AG10803 (cell line): Measurements from ENCODE around the gene POLR2J2.
"Not testable (repeated sequence)": the region's sequence is repeated elsewhere in the genome, so short reads cannot be mapped to it uniquely, and the experiment has no call there.

Experiments used
- DNase-seq: peaks from one replicate; pipeline ENCODE4 v3.0.0; 2010; ENCODE audit warnings: low read depth
- H3K4me3 ChIP-seq: 2 replicates; pipeline ENCODE4 v1.5.1; 2011; ENCODE audit warnings: mild to moderate bottlenecking, low read length, control low read depth

The POLR2J2 gene

DNA sequence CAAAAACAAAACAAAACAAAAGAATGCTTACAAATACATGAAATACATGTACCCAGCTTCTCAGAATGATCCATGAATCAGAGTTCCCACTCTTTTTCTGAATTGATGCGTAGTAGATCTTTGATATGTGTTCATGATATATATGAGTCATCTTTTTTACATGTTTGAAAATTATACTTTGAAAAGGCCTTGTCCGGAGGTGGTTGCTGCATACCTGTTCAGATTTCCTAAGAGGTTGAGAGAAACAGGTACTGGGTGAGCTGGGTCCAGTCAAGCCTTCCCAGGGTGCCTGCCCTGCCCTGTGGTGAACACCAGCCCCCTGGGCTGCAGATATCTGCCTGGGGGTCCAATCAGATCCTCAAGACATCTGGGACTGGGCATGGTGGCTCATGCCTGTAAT, 4.1 kb upstream of the POLR2J2 start:
- not testable (repeated sequence) for H3K4me3 ChIP-seq, DNase-seq

DNA sequence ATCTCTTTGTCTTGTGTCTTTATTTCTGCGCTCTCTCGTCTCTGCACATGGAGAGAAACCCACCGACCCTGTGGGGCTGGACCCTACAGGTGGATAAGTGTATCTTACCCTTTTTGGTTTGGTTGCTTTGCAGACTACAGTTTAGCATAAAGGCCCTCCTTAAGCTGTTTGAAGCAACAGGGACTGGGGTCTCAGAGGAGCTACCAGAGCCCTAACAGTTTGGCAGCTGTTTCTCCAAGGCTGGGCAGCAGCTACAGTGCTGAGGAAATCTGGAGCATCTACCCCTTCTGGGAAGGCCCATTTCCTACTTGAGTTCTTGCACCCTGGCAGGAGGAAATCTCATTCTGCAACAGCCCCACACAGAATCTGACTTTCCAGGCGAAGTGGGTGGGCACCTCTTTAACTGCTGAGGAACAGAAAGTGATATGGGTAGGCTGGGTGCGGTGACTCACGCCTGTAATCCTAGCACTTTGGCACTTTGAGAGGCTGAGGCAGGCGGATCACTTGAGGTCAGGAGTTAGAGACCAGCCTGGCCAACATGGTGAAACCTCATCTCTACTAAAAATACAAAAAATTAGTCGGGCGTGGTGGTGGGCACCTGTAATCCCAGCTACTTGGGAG, 2.1 kb upstream of the POLR2J2 start:
- DNase-seq, result not testable (repeated sequence)

DNA sequence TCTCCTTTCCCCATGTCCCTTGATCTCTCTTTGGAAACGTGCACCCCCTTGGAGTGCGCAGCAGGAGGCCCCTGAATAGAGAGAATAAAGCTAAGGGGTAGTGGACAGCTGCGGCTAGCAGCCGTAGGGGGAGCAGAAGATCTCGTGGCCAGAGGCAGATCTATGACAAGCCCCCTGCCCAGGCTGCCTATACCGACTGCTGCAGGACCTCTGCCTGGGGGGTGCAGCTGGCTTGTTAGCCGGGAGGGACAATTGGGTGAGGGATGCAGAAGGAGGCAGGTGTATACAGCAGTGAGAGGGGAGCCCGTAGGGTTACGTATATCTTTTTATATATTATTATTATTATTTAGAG, 469 bp upstream of the POLR2J2 start:
- DNase-seq, H3K4me3 ChIP-seq: not testable (repeated sequence)

More for the DNA sequence above, 2.1 kb upstream of the POLR2J2 start:
- not testable (repeated sequence) for H3K4me3 ChIP-seq

DNA sequence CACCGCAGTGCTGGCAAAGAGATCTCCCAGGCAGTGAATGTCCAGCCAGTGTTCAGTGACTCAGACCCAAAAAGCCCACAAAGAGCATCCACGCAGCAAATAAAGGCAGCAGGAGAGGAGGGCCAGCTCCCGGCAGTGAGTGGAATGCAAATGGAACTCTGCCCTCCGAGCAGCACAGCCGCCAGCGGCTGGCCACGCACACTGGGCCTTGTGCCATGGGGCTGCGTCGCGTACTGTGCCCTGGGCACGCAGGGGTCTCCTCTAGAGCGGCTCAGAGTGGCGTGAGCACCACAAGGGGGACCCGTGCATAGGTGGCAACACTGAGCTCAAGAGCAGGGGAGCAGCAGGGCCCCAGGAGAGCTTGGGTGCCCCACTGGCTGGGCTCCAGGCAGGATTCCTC, 3.9 kb downstream of the POLR2J2 start:
- H3K4me3 ChIP-seq, DNase-seq: not testable (repeated sequence)

DNA sequence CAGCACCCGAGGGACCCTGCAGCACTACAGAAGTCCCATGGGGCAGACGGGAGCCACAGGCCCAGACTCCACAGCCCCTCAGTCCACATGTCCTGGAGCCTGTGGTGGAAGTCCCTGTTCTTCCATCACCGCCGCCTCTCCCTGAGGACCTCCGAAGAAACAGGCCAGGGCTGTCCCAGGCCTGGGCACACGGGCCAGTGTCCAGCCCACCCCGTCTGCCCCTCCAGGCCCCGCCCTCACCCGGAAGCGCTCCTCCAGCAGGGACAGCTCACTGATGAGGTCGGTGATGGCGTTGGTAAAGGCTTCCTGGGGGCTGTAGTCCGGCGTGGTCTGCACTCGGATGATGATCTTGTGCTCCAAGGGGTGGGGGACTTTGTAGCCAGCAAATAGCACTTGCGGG, 4.6 kb downstream of the POLR2J2 start:
- not testable (repeated sequence) for H3K4me3 ChIP-seq, DNase-seq

DNA sequence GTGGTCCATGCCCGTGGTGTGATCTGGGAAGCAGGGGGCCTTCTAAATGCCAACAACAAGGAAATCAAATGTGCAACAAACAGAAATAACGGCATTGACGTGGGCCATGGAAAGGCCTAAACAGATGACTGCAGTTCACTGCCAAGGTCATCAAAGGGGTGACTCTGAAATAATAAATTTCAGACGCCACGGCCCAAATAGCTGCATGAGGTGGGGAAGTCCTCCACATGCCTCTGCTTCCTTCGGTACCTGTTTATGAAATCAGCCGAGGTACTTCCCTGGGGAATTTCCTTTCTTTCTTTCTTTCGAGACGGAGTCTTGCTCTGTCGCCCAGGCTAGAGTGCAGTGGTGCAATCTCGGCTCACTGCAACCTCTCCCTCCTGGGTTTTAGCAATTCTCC, 6.7 kb downstream of the POLR2J2 start:
- DNase-seq, result not testable (repeated sequence)

DNA sequence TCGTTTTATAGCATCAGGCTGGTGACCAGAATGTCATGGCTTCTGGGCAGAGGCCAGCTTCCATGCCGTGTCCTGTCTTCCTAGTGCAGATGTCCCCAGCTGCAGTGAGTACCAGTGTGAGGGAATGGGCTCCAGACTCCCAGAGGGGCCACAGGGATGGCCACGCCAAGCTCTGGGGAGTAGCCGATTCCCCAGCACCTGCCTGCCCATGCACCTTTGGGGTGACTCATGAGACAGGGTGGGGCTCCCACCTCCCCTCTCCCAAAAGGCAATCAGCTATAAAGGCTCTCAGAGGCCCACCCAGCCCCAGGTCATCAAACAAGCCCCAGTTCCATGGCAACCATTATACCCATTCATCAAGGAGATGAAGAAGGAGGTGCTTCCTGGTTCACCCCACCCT, 21.5 kb downstream of the POLR2J2 start, which contains the start of gene SPDYE2B:
Gene SPDYE2B (plus strand): TSS at position 396 of the 400 bp plus-strand sequence. CDS start 2,030 bp downstream, outside the sequence.
- H3K4me3 ChIP-seq, DNase-seq: not testable (repeated sequence)

More for the DNA sequence above, 6.7 kb downstream of the POLR2J2 start:
- not testable (repeated sequence) for H3K4me3 ChIP-seq

DNA sequence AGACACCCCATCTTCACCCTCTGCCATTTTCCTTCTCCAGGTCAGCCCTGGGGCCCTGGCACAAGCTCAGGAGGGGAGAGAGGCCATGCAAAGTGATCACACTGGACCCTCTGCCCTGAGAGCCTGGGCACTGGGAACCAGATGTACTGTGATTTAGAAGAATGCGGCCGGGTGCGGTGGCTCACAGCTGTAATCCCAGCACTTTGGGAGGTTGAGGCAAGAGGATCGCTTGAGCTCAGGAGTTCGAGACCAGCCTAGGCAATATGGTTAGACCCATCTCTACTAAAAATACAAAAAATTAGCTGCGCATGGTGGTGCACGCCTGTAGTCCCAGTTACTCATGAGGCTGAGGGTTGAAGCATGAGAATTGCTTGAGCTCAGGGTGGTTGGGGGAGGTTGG, 23.6 kb downstream of the POLR2J2 start:
- H3K4me3 ChIP-seq, DNase-seq: not testable (repeated sequence)

DNA sequence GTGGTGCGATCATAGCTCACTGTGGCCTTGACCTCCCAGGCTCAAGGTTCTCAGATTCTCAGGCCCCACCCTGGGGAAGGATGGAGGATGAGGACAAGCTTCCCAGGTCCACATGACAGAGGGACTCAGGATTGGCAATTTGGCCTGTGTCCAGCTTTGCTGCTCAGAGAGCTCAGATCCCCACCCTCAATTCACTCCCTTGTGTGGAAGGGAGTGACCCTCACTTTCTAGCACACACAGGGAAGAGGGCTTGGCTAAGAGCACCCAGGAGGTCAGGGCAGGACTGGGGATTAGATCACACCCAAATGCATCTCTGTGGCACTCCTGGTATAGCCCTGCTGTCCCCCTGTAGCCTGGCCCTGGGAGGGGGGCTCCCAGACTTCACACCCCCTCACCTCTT, 28.1 kb downstream of the POLR2J2 start:
- DNase-seq, H3K4me3 ChIP-seq: not testable (repeated sequence)

DNA sequence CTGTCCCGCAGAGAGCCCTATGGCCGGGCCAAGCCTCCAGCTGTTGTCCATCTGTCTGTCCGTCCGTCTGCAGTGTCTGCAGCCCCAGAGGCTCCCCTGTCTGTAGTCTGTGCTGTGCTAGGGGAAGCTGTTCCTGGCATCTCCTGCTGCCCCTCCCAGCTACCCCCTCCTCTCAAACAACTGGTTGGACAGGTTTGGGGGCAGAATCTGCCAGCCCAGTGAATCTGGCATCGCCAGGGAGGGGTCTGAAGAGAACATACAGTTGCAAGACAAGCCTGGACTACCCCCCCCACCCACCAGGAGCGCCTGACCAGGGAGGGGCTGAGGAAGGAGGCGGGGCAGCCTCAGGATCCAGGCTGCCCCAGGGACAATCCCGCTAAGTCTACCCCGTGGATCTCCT, 28.8 kb downstream of the POLR2J2 start, which contains the start of gene UPK3BL1:
Gene UPK3BL1 (minus strand): TSS at position 101 of the 400 bp plus-strand sequence. CDS start 50 bp downstream, at position 51.
- DNase-seq, H3K4me3 ChIP-seq: not testable (repeated sequence)

DNA sequence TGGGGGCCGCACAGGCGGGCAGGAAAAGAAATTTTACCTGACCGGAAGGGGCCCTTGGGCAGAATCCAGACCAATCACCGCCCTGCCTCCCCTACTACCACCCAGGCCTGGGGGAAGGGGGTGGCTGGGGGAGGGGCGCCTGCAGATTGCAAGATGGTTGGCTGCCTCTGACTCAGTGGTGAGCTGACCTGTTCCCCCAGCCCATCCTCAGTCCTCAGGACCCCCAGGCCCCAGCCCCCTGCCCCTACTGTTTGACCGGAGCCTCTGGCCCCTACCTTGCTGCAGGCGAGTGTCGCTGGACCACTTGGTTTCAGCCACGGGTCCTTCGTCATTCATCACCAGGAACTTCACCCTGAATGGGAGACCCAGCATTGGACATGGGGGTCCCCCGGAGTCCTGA, 32.6 kb downstream of the POLR2J2 start:
- not testable (repeated sequence) for DNase-seq, H3K4me3 ChIP-seq

DNA sequence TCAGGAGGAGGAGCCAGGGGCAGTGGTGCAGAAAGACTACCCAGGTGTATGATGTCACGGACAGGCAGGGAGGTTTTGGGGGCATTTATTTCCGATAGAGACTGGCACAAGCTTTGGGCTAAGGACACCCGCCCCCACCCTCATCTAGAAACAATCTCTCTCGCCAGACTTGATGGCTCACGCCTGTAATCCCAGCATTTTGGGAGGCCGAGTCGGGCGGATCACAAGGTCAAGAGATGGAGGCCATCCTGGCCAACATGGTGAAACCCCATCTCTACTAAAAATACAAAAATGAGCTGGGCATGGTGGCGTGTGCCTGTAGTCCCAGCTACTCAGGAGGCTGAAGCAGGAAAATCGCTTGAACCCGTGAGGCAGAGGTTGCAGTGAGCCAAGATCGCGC, 34.5 kb downstream of the POLR2J2 start:
- not testable (repeated sequence) for H3K4me3 ChIP-seq, DNase-seq

DNA sequence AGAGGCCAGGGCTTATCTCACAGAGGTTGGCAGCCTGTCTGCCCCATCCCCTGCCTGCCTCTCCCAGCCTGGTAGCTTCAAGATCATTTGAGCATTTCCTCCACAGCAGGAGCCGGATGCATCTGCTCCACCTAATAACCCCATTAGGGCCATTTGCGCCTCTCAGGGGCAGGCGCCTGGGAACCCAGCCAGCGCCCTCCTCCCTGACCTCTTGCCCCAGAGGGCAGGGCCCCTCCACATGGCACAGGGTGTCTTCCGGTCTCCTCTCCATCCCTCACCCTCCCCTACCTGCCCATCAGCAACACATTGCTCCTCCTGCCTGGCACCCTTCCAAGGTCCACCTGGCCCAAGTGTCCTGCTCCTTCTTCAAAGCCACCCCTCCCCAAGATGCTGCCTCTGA, 36.1 kb downstream of the POLR2J2 start:
- DNase-seq, H3K4me3 ChIP-seq: not testable (repeated sequence)

DNA sequence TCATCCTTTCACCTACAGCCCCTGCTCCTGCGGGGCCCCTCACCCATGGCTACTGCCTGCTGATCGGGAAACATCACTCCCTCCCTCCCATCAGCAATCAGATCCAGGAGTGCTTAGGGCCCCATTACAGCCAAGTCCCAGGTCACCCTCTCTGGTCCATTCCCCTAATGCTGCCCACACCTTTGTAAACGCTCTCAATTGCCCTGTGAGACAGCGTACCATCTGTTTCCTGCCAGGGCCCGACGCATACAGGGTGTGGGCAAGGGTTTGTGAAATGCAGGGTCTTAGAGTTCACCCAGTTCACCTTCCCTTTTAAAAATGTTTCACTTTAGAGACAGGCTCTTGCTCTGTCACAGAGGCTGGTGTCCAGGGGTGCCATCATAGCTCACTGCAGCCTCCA, 37.2 kb downstream of the POLR2J2 start:
- not testable (repeated sequence) for DNase-seq, H3K4me3 ChIP-seq

DNA sequence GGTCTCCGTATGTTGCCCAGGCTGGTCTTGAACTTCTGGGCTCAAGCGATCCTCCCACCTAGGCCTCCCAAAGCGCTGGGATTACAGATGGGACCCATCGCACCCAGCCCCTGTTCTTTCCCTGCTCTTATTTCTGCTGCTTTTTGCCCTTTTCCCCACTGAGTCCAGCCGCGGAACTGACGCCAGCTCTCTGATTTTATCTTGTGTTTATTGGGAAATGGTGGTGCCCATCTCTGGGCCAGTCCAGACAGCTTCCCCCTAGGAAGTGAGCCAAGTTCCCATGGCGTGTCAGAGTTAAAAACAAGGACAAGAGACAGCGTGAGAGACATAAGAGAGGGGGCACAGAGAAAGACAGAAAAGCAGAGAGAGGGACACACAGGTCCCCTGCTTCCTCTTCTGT, 40.8 kb downstream of the POLR2J2 start:
- H3K4me3 ChIP-seq, DNase-seq: not testable (repeated sequence)

DNA sequence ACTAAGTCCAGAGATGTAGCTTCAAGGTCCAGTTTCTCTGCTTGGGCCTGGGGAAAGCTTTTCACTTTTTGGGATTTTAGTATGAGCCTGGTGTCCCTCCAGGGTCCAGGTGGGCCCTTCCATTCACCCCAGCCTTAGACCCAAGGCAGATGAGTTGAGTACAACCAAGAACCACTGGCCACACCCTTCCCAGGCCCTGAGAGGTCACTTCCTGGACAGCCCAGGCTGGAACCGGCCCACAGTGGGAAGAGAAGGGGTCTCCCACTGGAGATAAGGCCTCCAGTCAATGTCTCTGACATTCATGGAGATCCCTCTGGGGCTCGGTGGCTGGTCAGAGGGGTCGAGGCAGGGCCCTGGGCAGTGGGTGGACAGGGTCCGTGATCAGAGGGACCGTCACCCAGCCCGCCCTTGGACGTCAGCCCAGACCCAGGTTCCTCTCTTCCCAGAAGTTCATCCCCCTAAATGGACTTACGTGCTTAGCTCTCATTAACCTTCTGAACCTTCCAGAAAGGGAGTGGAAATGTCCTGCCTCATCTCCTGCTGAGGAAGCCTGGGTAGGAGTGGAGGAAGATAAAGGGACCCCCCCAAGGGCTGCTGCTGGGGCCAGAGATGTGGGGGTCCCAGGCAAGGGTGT, 44.1 kb downstream of the POLR2J2 start:
- not testable (repeated sequence) for DNase-seq, H3K4me3 ChIP-seq

DNA sequence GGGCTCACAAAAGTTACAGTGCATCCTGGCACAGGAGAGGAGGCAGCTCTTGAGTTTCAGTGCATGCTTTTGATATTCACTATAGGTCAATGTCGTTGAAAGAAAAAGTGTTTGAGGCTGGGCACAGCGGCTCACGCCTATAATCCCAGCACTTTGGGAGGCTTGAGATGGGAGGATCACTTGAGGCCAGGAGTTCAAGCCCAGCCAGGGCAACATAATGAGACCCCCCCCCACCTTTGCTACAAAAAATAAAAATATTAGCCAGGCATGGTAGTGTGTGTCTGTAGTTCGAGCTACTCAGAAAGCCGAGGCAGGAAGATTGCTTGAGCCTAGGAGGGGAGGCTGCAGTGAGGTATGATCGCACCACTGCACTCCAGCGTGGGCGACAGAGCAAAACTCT, 53.3 kb downstream of the POLR2J2 start:
- DNase-seq, H3K4me3 ChIP-seq: not testable (repeated sequence)

DNA sequence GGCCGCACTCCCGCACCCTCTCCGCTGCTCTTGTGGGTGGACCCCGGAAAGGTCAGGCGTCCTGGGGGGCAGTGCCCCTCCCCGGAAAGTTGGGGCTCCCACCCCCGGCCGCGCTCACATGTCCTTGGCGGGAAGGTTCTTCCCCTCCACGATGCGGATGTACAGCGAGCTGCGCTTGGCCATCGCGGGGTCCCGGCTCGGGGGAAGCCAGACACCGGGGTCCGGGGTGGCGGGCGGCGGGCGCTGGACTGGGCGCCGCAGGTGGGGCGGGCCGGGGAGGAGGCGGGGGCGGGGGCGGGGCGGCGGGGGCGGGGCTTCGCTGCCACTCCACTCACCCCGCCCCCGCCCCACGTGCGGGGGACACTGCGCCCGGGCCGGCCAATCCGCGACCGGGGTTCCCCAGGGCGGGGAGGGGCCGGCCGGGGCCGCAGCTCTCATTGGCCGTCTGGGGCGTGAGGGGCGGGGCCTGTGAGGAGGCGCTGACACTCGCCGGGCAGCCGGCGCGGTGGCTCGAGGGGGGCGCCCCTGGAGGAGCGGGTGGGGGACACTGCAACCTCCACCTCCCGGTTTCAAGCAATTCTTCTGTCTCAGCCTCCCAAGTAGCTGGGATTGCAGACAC, 54.8 kb downstream of the POLR2J2 start, which contains the start of gene RASA4:
Gene RASA4 (minus strand): TSS at position 250 of the 619 bp plus-strand sequence. CDS start 67 bp downstream, at position 183.
- DNase-seq, result not testable (repeated sequence)
- H3K4me3 ChIP-seq, result peak within 1 kb of the TSS; percentile 50
